OCI-LY3 (cell line): ENCODE results near the gene CLEC4M.
A peak's percentile ranks its signal among the peaks of the same experiment; 100 is the strongest.

Experiments used
- H2AFZ ChIP-seq: fragments of 200-600, 300-600 bp; shearing (Covaris generic); 2 replicates; pipeline ENCODE4 v1.6.0; 2014; ENCODE audit warnings: antibody characterized with exemption, low read depth, low read length
- H3K27ac ChIP-seq: fragments of 200-600, 300-600 bp; sonication (generic); 2 replicates; pipeline ENCODE4 v1.5.1; 2014; ENCODE audit warnings: mild to moderate bottlenecking, low read length, moderate library complexity, mixed read lengths
- H3K27me3 ChIP-seq: fragments of 200-600, 300-600 bp; sonication (generic); 2 replicates; pipeline ENCODE4 v1.6.1; 2014; ENCODE audit warnings: low read depth, low read length, mixed read lengths
- H3K36me3 ChIP-seq: fragments of 200-600, 300-600 bp; sonication (generic); replicated peaks from 2 replicates; pipeline ENCODE3; 2014; ENCODE audit warnings: low read depth, low read length, mixed read lengths
- H3K4me1 ChIP-seq: fragments of 300-600, 200-600 bp; sonication (generic); 2 replicates; pipeline ENCODE4 v1.6.1; 2014; ENCODE audit warnings: low read length, mixed read lengths
- H3K4me2 ChIP-seq: fragments of 200-600, 300-600 bp; sonication (generic); 2 replicates; pipeline ENCODE4 v1.6.1; 2014; ENCODE audit warnings: low read length, mixed read lengths
- H3K4me3 ChIP-seq: fragments of 300-600, 200-600 bp; sonication (generic); 2 replicates; pipeline ENCODE4 v1.5.1; 2014; ENCODE audit warnings: antibody characterized with exemption, mild to moderate bottlenecking, low read length, moderate library complexity
- H3K79me2 ChIP-seq: fragments of 300-600, 200-600 bp; shearing (Covaris generic); 2 replicates; pipeline ENCODE4 v1.6.1; 2014; ENCODE audit warnings: mild to moderate bottlenecking, low read length, mixed read lengths
- H3K9ac ChIP-seq: fragments of 300-600, 200-600 bp; shearing (Covaris generic); 2 replicates; pipeline ENCODE4 v1.6.0; 2014; ENCODE audit warnings: mild to moderate bottlenecking, low read length, moderate library complexity
- H3K9me3 ChIP-seq: fragments of 200-600, 300-600 bp; shearing (Covaris generic); 2 replicates; pipeline ENCODE4 v1.6.1; 2014; ENCODE audit warnings: low read length, mixed read lengths; ENCODE audit not compliant: insufficient read depth
- H4K20me1 ChIP-seq: fragments of 200-600, 300-600 bp; sonication (generic); 2 replicates; pipeline ENCODE4 v1.6.1; 2016; ENCODE audit warnings: low read length, mixed read lengths; ENCODE audit not compliant: insufficient read depth
- EZH2phosphoT487 ChIP-seq: fragments of 200-600 bp; shearing (Covaris generic); IDR thresholded peaks from 2 replicates; pipeline ENCODE4 v1.6.1; 2018; ENCODE audit warnings: antibody characterized with exemption, mixed run types, low read depth
- TF ChIP-seq, protein P1 (sequence below): fragments of 200-600, 300-600 bp; sonication (generic); IDR thresholded peaks from 2 replicates; pipeline ENCODE4 v1.5.1; 2014; ENCODE audit warnings: antibody characterized with exemption, low read length, low read depth

The CLEC4M gene

DNA sequence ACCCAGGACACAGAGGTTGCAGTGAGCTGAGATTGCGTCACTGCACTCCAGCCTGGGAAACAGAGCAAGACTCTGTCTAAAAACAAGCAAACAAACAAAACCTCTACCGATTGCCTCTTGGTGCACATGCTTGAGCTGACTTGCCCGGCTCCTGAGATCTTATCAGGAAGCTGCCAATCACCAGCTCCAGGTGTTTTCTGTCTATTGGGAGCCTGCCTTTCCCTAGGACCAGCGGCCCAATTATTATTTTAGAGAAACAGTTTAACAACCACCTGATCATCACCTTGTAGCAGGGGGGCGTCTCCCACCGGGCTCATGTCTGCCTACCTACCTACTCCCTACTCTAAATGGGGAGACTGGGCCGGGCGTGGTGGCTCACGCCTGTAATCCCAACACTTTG lies 10.8 kb downstream of the CLEC4M start:
- Histone ChIP-seq H3K4me2 (no peak overlapping the region), H4K20me1 (no peaks in the 10 kb centered on the region), H3K27ac (no peak overlapping the region), H3K36me3 (no peaks in the 10 kb centered on the region), H2AFZ (no peak overlapping the region), H3K79me2 (no peaks in the 10 kb centered on the region), H3K4me3 (no peak overlapping the region), H3K9me3 (no peaks in the 10 kb centered on the region), H3K4me1 (peaks cover 18% of the 10 kb centered on the region), H3K9ac (no peak overlapping the region), H3K27me3 (peaks cover 35% of the 10 kb centered on the region)
- no peak for TF ChIP-seq EZH2phosphoT487
- TF ChIP-seq, protein P1, sequence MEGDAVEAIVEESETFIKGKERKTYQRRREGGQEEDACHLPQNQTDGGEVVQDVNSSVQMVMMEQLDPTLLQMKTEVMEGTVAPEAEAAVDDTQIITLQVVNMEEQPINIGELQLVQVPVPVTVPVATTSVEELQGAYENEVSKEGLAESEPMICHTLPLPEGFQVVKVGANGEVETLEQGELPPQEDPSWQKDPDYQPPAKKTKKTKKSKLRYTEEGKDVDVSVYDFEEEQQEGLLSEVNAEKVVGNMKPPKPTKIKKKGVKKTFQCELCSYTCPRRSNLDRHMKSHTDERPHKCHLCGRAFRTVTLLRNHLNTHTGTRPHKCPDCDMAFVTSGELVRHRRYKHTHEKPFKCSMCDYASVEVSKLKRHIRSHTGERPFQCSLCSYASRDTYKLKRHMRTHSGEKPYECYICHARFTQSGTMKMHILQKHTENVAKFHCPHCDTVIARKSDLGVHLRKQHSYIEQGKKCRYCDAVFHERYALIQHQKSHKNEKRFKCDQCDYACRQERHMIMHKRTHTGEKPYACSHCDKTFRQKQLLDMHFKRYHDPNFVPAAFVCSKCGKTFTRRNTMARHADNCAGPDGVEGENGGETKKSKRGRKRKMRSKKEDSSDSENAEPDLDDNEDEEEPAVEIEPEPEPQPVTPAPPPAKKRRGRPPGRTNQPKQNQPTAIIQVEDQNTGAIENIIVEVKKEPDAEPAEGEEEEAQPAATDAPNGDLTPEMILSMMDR: no peak

DNA sequence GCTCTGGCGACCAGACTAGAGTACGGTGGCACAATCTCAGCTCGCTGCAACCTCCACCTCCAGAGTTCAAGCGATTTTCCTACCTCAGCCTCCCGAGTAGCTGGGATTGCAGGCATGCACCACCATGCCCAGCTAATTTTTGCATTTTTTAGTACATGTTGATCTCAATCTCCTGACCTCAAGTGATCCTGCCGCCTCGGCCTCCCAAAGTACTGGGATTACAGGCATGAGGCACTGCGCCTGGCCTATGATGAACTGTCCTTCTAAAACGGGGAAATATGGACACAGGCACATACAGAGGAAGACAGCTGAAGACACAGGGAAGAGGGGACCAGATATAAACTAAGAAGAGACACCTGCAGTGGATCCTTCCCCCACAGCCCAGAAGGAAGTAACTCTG lies 12.7 kb downstream of the CLEC4M start:
- no peaks in the 10 kb centered on the region for H3K79me2 ChIP-seq
- H3K9ac ChIP-seq: no peak overlapping the region
- TF ChIP-seq EZH2phosphoT487: no peak
- TF ChIP-seq, protein P1: no peak
- no peak overlapping the region for H2AFZ ChIP-seq
- H3K27me3 ChIP-seq: peaks cover 42% of the 10 kb centered on the region
- no peak overlapping the region for H3K4me3 ChIP-seq
- H3K4me1 ChIP-seq: peaks cover 18% of the 10 kb centered on the region
- no peaks in the 10 kb centered on the region for H4K20me1 ChIP-seq
- H3K4me2 ChIP-seq: no peak overlapping the region
- no peaks in the 10 kb centered on the region for H3K9me3 ChIP-seq
- H3K27ac ChIP-seq: no peak overlapping the region
- no peaks in the 10 kb centered on the region for H3K36me3 ChIP-seq

DNA sequence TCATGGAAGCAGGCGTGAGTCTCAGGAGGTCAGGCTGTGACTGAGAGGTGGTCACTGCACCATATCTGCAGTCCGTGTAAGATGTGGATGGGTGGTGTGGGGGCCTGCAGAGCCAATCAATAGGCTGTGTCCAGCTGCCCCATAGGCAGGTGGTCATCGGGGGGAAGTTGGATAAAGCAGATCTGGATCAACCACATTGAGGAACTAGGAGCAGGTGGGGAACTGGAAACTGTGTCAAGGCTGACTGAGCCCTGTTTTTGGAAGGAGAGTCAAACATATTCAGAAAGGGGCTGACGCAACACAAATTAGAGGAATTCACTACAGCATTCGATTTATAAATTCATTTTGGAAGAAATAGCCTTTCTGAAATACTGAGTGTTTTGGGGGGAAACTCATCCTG lies 15.0 kb downstream of the CLEC4M start:
- H4K20me1 ChIP-seq: no peaks in the 10 kb centered on the region
- H3K9ac ChIP-seq: no peak overlapping the region
- peaks cover 37% of the 10 kb centered on the region for H3K27me3 ChIP-seq
- H3K27ac ChIP-seq: no peak overlapping the region
- TF ChIP-seq, protein P1: no peak
- TF ChIP-seq EZH2phosphoT487: no peak
- no peak overlapping the region for H2AFZ ChIP-seq
- no peaks in the 10 kb centered on the region for H3K79me2 ChIP-seq
- H3K4me1 ChIP-seq: peaks cover 8% of the 10 kb centered on the region
- no peak overlapping the region for H3K4me3 ChIP-seq
- no peaks in the 10 kb centered on the region for H3K36me3 ChIP-seq
- peak overlapping the region; percentile 22 for H3K4me2 ChIP-seq
- no peaks in the 10 kb centered on the region for H3K9me3 ChIP-seq

DNA sequence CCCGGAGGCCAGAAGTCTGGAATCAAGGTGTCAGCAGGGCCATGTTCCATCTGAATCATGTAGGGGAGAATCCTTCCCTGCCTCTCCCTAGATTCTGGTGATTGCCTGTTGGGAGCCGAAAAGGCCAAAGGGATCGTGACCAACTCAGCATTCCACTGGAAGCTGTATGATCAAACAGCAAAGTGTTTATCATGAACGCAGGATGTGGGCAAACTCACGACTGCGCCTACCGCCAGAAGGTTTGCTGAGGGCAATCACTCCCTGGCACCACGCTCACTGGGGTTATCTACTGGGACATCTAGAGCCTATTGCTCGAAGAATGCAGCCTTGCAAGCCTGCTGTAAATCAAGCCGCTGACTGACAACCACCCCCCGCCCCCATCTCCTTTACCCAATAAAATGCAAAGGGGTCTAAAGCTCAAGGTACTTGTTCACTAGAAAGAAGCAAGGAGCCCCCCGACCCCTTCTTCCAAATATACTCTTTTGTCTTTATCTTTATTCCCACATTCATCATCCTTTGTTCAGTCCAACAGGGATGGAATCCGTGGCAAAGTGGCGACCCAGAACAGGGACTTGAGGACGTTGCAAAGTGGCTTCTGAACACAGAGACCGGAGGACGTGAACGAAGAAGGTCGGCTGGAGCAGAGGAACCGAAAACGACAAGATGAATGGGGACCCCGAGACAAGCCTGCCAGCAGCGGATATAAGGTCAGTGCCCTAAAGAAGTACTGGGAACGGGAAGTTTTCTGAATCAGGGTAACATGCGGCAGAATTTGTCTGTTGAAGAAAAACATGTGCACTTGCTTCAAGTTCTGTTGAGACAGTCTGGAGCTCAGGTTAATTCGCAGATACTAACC lies 16.8 kb downstream of the CLEC4M start:
- Histone ChIP-seq H3K79me2 (no peaks in the 10 kb centered on the region), H3K9me3 (peaks cover 2% of the 10 kb centered on the region), H3K4me3 (no peak overlapping the region), H3K36me3 (no peaks in the 10 kb centered on the region), H3K9ac (no peak overlapping the region), H3K27ac (no peak overlapping the region), H3K27me3 (peaks cover 54% of the 10 kb centered on the region), H2AFZ (no peak overlapping the region), H3K4me2 (no peak overlapping the region), H4K20me1 (no peaks in the 10 kb centered on the region), H3K4me1 (peaks cover 8% of the 10 kb centered on the region)
- no peak for TF ChIP-seq EZH2phosphoT487
- TF ChIP-seq, protein P1: no peak
